Kidney (tissue), 14 donors: Measurements from ENCODE around the gene MAP3K5. TPM values are rescaled to one million over a fixed set of nuclear protein-coding genes. Genes with fewer than 3 reads are reported as not detected.

ENCODE experiments used
- DNase-seq, 5 donors: peaks; one replicate each; pipeline ENCODE4 v3.0.0-alpha.2; 2013 to 2020
- FAIRE-seq: peaks from 2 replicates; lab custom pipeline; 2012; peaks lifted over from hg19 to GRCh38; lab: Jason Lieb, UNC
- H3K27ac ChIP-seq, 2 donors: one replicate each; pipeline ENCODE4 v1.7.0; 2013; ENCODE audit warnings: low read depth in 2 of 2, low read length in 2 of 2, inconsistent platforms in 1 of 2
- H3K27me3 ChIP-seq: one replicate; pipeline ENCODE4 v1.7.1; 2013; ENCODE audit warnings: low read length, inconsistent platforms; ENCODE audit not compliant: control insufficient read depth, insufficient read depth
- H3K36me3 ChIP-seq, 3 donors: one replicate each; pipeline versions ENCODE4 v1.7.0 to v1.7.1; 2013; ENCODE audit warnings: low read length in 3 of 3, control low read depth in 1 of 3, inconsistent platforms in 1 of 3; ENCODE audit not compliant: insufficient read depth in 3 of 3, control insufficient read depth in 2 of 3
- H3K4me1 ChIP-seq, 3 donors: one replicate each; pipeline versions ENCODE4 v1.7.0 to v1.7.1; 2013; ENCODE audit warnings: low read length in 3 of 3, inconsistent platforms in 1 of 3, low read depth in 1 of 3; ENCODE audit not compliant: control insufficient read depth in 2 of 3, insufficient read depth in 2 of 3
- H3K4me3 ChIP-seq, 3 donors: one replicate each; pipeline versions ENCODE4 v1.7.0 to v1.8.1; 2013; ENCODE audit warnings: low read length in 3 of 3, control low read depth in 1 of 3, inconsistent platforms in 1 of 3
- H3K9ac ChIP-seq, 3 donors: one replicate each; pipeline versions ENCODE4 v1.7.0 to v1.7.1; 2013; ENCODE audit warnings: low read length in 3 of 3, control low read depth in 1 of 3, inconsistent platforms in 1 of 3
- H3K9me3 ChIP-seq, 3 donors: one replicate each; pipeline versions ENCODE4 v1.7.0 to v1.7.1; 2013; ENCODE audit warnings: low read length in 3 of 3, control low read depth in 1 of 3, inconsistent platforms in 1 of 3; ENCODE audit not compliant: control insufficient read depth in 2 of 3, insufficient read depth in 1 of 3
- intact Hi-C: fragments of 100-400 bp; cut with DNase I; formaldehyde crosslinking; loops from one replicate; pipeline ENCODE4 v1.11.1; 2022
- polyA plus RNA-seq: library from polyadenylated mRNA; stranded (reverse); fragments of 350-450 nt; fragmentation: Illumina TruSeq; extraction: RNeasy Lipid Tissue Mini Kit (QIAGEN cat#74804); gene quantifications from one replicate; pipeline ENCODE4 v1.2.3, GENCODE V29; 2014; ENCODE audit warnings: low read depth, low replicate concordance; ENCODE audit not compliant: insufficient read depth
- total RNA-seq: library from RNA; stranded (reverse); fragmentation: NEBNext Ultra II Directional; extraction: Animal tissue kit (Norgen Biotek cat#: 25700); gene quantifications from one replicate; pipeline ENCODE4 v1.2.1, GENCODE V29; 2021
- TF ChIP-seq, protein P1 (sequence below): IDR thresholded peaks from 3 replicates; pipeline ENCODE4 v1.5.1; 2012; ENCODE audit warnings: mild to moderate bottlenecking, moderate library complexity, borderline replicate concordance; ENCODE audit not compliant: insufficient read depth; ENCODE audit errors: extremely low read depth
- donor health status: control.
- donor health status: control.
- donor health status: control.
- donor health status: control.
- donor health status: control.
- donor health status: DM: yes; HTN: yes; CAD: no.
- donor health status: Normal renal cell carcinoma (clear cell type).

The MAP3K5 gene
- total and polyA plus RNA-seq, 2 donors from 2014 or later, result 5.9 to 32.9 TPM

DNA sequence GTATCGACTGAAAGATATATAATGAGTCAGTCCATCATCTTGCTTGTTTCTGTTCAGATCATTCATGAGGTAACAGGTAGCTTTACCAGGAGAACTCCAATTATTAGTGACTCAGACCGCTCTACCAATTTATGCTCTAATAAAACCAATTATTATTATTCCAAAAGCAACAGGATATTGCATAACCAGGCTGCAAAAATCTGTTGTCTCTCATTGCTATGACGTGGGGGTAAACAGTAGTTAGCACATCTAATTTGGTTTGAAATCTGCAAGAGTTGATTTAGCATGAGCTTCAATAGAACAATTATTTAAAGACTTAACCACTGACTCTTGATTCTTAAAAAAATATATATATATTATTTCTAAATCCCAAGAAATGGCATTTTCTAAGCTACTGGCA is 151.1 kb downstream of the MAP3K5 start:
- H3K27ac ChIP-seq, result no peak overlapping the region
- intact Hi-C loops, result loop anchor here (10.0 kb wide), 1 partner anchor 154 kb away; the partner anchor contains the start of gene MAP3K5
- H3K36me3 ChIP-seq, result peaks cover 0 to 11% (median 5%) of the 10 kb centered on the region in 3 donors
- no peak overlapping the region for H3K9ac ChIP-seq
- H3K27me3 ChIP-seq, result no peaks in the 10 kb centered on the region
- FAIRE-seq, result no peak
- no peak for DNase-seq
- no peaks in the 10 kb centered on the region for H3K9me3 ChIP-seq
- peaks cover 0 to 10% (median 6%) of the 10 kb centered on the region in 3 donors for H3K4me1 ChIP-seq
- H3K4me3 ChIP-seq, result no peak overlapping the region
- TF ChIP-seq, protein P1, sequence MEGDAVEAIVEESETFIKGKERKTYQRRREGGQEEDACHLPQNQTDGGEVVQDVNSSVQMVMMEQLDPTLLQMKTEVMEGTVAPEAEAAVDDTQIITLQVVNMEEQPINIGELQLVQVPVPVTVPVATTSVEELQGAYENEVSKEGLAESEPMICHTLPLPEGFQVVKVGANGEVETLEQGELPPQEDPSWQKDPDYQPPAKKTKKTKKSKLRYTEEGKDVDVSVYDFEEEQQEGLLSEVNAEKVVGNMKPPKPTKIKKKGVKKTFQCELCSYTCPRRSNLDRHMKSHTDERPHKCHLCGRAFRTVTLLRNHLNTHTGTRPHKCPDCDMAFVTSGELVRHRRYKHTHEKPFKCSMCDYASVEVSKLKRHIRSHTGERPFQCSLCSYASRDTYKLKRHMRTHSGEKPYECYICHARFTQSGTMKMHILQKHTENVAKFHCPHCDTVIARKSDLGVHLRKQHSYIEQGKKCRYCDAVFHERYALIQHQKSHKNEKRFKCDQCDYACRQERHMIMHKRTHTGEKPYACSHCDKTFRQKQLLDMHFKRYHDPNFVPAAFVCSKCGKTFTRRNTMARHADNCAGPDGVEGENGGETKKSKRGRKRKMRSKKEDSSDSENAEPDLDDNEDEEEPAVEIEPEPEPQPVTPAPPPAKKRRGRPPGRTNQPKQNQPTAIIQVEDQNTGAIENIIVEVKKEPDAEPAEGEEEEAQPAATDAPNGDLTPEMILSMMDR, result no peak

DNA sequence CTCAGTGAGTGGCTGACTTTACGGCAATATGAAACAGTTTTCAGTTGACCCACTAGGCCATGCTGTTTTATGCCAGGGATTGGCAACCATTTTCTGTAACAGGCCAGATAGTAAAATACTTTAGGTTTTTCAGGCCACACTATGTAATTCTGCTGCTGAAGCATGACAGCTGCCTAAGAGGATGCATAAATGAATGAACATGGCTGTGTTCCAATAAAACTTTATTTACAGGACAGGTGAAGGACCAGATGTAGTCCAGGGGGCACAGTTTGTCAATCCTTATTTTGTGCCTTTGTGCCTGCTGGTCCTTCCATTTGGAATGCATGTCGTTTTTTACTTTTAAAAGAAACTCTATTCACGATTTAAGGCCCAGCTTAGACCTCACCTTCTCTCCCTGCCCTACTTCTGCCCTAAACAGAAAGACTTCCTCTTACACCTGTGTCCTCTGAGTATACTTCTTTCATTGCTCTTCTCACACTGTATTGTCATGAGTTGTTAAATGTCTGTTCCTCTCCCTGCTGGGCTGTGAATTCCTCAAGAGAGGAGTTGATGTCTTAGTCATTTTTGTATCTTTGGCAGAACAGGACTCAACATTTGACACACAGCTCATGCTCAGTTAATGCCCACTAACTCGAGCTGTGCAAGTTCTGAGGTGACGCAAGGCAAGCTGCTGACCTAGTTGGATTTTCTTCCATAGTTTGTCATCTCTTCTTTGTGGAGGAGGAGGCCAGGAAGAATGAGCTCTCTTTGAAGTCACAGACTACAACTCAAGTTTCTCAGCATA is 152.0 kb downstream of the MAP3K5 start:
- no peak overlapping the region for H3K9ac ChIP-seq
- no peaks in the 10 kb centered on the region for H3K27me3 ChIP-seq
- H3K4me1 ChIP-seq, result peaks cover 0 to 10% (median 6%) of the 10 kb centered on the region in 3 donors
- H3K27ac ChIP-seq, result no peak overlapping the region
- DNase-seq (no peak), FAIRE-seq (no peak)
- intact Hi-C loops, result loop anchor here (10.0 kb wide), 1 partner anchor 154 kb away; the partner anchor contains the start of gene MAP3K5
- no peak overlapping the region for H3K4me3 ChIP-seq
- peaks cover 0 to 15% (median 5%) of the 10 kb centered on the region in 3 donors for H3K36me3 ChIP-seq
- TF ChIP-seq, protein P1, result no peak
- no peaks in the 10 kb centered on the region for H3K9me3 ChIP-seq

DNA sequence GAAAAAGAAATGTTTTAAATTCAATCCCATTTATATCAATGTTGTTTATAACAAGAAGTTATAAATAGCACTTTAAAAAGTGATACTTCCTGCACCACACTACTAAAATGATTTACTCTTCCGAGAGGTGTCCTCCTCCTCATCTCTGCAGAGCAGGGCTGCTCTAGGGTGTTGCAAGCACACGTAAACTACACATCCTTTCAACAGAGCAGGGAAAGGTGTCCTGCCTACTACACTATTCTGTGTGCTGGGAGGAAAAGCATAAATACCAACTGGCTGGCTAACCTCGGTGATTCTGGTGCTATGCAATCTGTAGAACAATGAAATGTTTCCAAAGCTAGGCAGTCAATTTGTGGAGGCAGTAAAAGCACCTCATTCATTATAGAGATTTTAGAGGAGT is 152.6 kb downstream of the MAP3K5 start:
- Histone ChIP-seq H3K4me1 (peaks cover 0 to 10% (median 6%) of the 10 kb centered on the region in 3 donors), H3K9me3 (no peaks in the 10 kb centered on the region), H3K9ac (no peak overlapping the region), H3K4me3 (no peak overlapping the region), H3K27me3 (no peaks in the 10 kb centered on the region), H3K27ac (no peak overlapping the region), H3K36me3 (peaks cover 0 to 15% (median 5%) of the 10 kb centered on the region in 3 donors)
- TF ChIP-seq, protein P1, result no peak
- DNase-seq (no peak), FAIRE-seq (no peak)
- intact Hi-C loops, result loop anchor here (10.0 kb wide), 1 partner anchor 155 kb away; the partner anchor contains the start of gene MAP3K5
